RWPE1 (cell line): ENCODE results near the gene RXRA.

ENCODE experiments used
- CTCF ChIA-PET: fragments of 350-600 bp; sonication (Branson Sonifier 250); formaldehyde crosslinking; extraction: SDS; loops from one replicate; lab custom pipeline; 2021; lab: Yijun Ruan, JAX
- POLR2A ChIA-PET: fragments of 400-600 bp; formaldehyde crosslinking; extraction: SDS; loops from one replicate; lab custom pipeline; 2020; ENCODE audit warnings: antibody characterized with exemption; ENCODE audit not compliant: low non-redundant PET; lab: Yijun Ruan, JAX
- DNase-seq: peaks from one replicate; pipeline ENCODE4 v3.0.0; 2012; ENCODE audit warnings: low spot score
- H3K27ac ChIP-seq: fragments of 450-650 bp; 2 replicates; pipeline ENCODE4 v1.5.1; 2017
- CTCF ChIP-seq: fragments of 450-650 bp; conservative IDR thresholded peaks from 2 replicates; pipeline ENCODE4 v1.5.1; 2017; ENCODE audit warnings: low read depth, mild to moderate bottlenecking

The RXRA gene

GRCh38 chr9:134429481-134429880 lies 103.2 kb downstream of the RXRA start:
- no peak for DNase-seq
- peak overlapping the region; percentile 100 for H3K27ac ChIP-seq
- POLR2A ChIA-PET, result interaction anchor here (0.6 to 0.7 kb wide), 2 partner anchors 254 to 285 kb away, joined by 3 read pairs; no protein-coding TSS in a partner anchor
- TF ChIP-seq CTCF, result no peak
- CTCF ChIA-PET, result interaction anchor here (1.2 kb wide), 2 partner anchors 9 to 19 kb away, joined by 3 to 6 read pairs; no protein-coding TSS in a partner anchor

GRCh38 chr9:134431095-134431494 lies 104.8 kb downstream of the RXRA start:
- no peak for DNase-seq
- TF ChIP-seq CTCF, result no peak
- ChIA-PET POLR2A (no interaction called here), CTCF (interaction anchor here (0.7 kb wide), 2 partner anchors 52 to 323 kb away, joined by 3 to 4 read pairs; no protein-coding TSS in a partner anchor)
- peak overlapping the region; percentile 100 for H3K27ac ChIP-seq

DNA sequence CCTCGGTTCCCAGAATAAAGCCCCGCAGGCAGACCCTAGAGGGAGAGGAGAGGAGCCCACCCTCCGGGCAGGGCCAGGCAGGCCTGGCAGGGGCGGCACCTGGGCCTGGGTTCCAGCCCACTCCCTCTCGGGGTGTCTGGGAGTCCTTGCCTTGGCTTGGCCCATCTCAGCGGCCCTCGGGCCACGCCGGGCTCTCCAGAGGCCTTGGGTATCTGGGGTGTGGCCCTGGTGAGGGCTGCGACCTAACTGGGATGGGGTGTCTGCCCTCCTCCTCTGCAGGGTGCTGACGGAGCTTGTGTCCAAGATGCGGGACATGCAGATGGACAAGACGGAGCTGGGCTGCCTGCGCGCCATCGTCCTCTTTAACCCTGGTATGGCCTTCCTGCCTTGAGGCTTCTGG lies 105.4 kb downstream of the RXRA start:
- H3K27ac ChIP-seq, result peak overlapping the region; percentile 100
- no peak for TF ChIP-seq CTCF
- CTCF ChIA-PET, result interaction anchor here (0.7 to 2.7 kb wide), 4 partner anchors 12 to 323 kb away, joined by 3 to 27 read pairs (median 6); no protein-coding TSS in a partner anchor
- POLR2A ChIA-PET, result no interaction called here
- DNase-seq, result no peak

GRCh38 chr9:134432471-134432870 lies 106.2 kb downstream of the RXRA start:
- peak; percentile 79 for DNase-seq
- ChIA-PET CTCF (interaction anchor here (0.6 to 2.7 kb wide), 6 partner anchors 11 to 1518 kb away, joined by 3 to 27 read pairs (median 4); no protein-coding TSS in a partner anchor), POLR2A (interaction anchor here (0.6 to 1.2 kb wide), 2 partner anchors 12 to 66 kb away, joined by 3 to 4 read pairs; no protein-coding TSS in a partner anchor)
- no peak for TF ChIP-seq CTCF
- H3K27ac ChIP-seq, result peak overlapping the region; percentile 100

DNA sequence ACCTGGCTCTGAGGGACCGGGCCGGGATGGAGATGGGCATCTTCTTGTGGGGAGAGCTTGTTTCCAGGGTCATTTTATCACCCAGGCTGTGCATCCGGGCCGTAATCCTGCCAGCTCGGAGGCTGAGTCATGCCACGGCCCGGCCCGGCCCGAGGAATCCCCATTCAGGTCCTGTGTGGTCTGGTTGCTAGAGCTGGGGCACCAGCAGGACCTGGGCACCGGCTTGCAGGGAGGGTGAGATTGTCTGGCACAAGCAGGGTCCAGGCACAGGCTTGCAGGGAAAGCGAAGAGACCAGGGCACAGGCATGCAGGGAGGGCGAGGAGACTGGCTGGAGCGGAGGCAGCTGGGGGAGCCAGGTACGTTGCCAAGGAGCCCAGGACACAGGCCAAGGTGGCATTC lies 106.8 kb downstream of the RXRA start:
- H3K27ac ChIP-seq, result peak overlapping the region; percentile 100
- POLR2A ChIA-PET, result interaction anchor here (0.7 to 1.2 kb wide), 2 partner anchors 9 to 67 kb away, joined by 4 to 11 read pairs; no protein-coding TSS in a partner anchor
- DNase-seq, result peak; percentile 86
- TF ChIP-seq CTCF, result no peak
- CTCF ChIA-PET, result interaction anchor here (0.6 to 2.7 kb wide), 6 partner anchors 10 to 262 kb away, joined by 3 to 27 read pairs (median 4); no protein-coding TSS in a partner anchor

- POLR2A ChIA-PET, result no interaction called here
- CTCF ChIA-PET, result interaction anchor here (1.2 to 2.7 kb wide), 3 partner anchors 9 to 264 kb away, joined by 9 to 27 read pairs (median 9); no protein-coding TSS in a partner anchor
- no peak for DNase-seq
- H3K27ac ChIP-seq, result peak overlapping the region; percentile 100
- no peak for TF ChIP-seq CTCF
Measured at GRCh38 chr9:134433909-134434882, 107.9 kb downstream of the RXRA start.
